ENCODE data around the gene CLK1.
A peak's percentile ranks its signal among the peaks of the same experiment; 100 is the strongest.

The CLK1 gene

DNA sequence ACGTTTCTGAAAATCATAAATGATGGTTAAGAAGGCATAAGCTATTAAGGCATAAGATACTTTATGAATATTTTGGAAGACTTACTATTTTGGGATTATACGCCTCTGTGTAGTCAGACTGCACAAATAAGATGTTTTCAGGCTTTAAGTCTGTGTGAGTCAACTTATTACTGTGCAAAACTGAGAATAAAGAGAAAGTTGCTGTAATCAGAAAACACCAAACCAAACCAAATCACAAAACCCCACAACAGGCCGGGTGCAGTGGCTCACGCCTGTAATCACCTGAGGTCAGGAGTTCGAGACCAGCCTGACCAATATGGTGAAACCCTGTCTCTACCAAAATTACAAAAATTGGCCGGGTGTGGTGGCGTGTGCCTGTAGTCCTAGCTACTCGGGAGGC, 7.7 kb downstream of the CLK1 start:
- no peak for FAIRE-seq
- no peak for TF ChIP-seq PAX5 (IDR thresholded peaks at IDR 0.05; ENCODE audit: insufficient read depth, low read length, severe bottlenecking)
- TF ChIP-seq POLR2AphosphoS5 (IDR thresholded peaks at IDR 0.05; ENCODE audit: low read depth, low read length) = no peak
- TF ChIP-seq POLR2A (IDR thresholded peaks at IDR 0.05; ENCODE audit: low read depth, low read length) = no peak
- no peak for TF ChIP-seq TAF1 (IDR thresholded peaks at IDR 0.05; ENCODE audit: low read depth, low read length)
- DNase-seq (ENCODE audit: insufficient read length, low spot score) = no peak

- DNase-seq (ENCODE audit: insufficient read length, low spot score) = no peak
- no peak for FAIRE-seq
- TF ChIP-seq POU2F2 (IDR thresholded peaks at IDR 0.05; ENCODE audit: low read depth, low read length) (no peak), POLR2A (IDR thresholded peaks at IDR 0.05; ENCODE audit: low read depth, low read length) (peak; percentile 23; the same call in 1 of the 2 replicates)
These were observed 11.9 kb downstream of the CLK1 start for GRCh38 chr2:200852605-200853004.

GRCh38 chr2:200851398-200852248, 12.8 kb downstream of the CLK1 start:
- FAIRE-seq (no peak), DNase-seq (ENCODE audit: insufficient read length, low spot score) (no peak)
- peak; percentile 66 for TF ChIP-seq POLR2AphosphoS5 (IDR thresholded peaks at IDR 0.05; ENCODE audit: low read depth, low read length)
- no peak for TF ChIP-seq SPI1 (IDR thresholded peaks at IDR 0.05; ENCODE audit: low read depth, low read length)
- no peak for TF ChIP-seq POU2F2 (IDR thresholded peaks at IDR 0.05; ENCODE audit: low read depth, low read length)
- peak; percentile 48 for TF ChIP-seq POLR2A (IDR thresholded peaks at IDR 0.05; ENCODE audit: low read depth, low read length)
- TF ChIP-seq TAF1 (IDR thresholded peaks at IDR 0.05; ENCODE audit: low read depth, low read length) = no peak
- TF ChIP-seq PAX5 (IDR thresholded peaks at IDR 0.05; ENCODE audit: insufficient read depth, low read length, severe bottlenecking) = no peak

DNA sequence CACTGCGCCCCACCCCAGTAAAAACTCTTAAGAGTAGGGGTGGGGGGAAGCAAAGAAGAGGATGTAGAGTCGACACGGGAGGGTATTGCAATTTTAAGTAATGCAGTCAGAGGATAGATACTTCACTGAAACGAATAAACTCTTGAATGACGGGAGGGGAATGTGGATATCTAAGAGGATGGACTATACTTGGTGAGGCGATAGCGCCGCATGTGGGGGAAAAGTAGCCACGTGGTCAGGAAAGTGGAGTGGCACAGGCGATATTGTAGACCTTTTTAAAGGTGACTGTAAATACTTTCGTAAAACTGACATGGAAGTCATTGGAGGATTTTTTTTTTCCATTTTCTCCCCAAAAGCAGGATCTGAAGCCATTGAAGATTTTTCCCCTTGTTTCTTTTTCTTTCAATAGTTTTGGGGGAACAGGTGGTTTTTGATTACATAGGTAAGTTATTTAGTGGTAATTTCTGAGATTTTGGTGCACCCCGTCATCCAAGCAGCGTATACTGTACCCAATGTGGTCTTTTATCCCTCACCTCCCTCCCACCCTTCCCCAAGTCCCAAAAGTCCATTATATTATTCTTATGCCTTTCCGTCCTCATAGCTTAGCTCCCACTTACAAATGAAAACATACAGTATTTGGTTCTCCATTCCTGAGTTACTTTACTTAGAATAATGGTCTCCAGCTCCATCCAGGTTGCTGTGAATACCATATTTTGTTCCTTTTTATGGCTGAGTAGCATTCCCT, 13.8 kb downstream of the CLK1 start:
- DNase-seq (ENCODE audit: insufficient read length, low spot score) = no peak
- FAIRE-seq = no peak
- TF ChIP-seq POLR2AphosphoS5 (IDR thresholded peaks at IDR 0.05; ENCODE audit: low read depth, low read length) (peak; percentile 68; the same call in 1 of the 2 replicates), SPI1 (IDR thresholded peaks at IDR 0.05; ENCODE audit: low read depth, low read length) (no peak)

- DNase-seq (ENCODE audit: insufficient read length, low spot score) (no peak), FAIRE-seq (no peak)
- TF ChIP-seq POU2F2 (IDR thresholded peaks at IDR 0.05; ENCODE audit: low read depth, low read length) = no peak
- TF ChIP-seq SPI1 (IDR thresholded peaks at IDR 0.05; ENCODE audit: low read depth, low read length) = no peak
- no peak for TF ChIP-seq PAX5 (IDR thresholded peaks at IDR 0.05; ENCODE audit: insufficient read depth, low read length, severe bottlenecking)
- TF ChIP-seq TAF1 (IDR thresholded peaks at IDR 0.05; ENCODE audit: low read depth, low read length) = no peak
- no peak for TF ChIP-seq POLR2AphosphoS5 (IDR thresholded peaks at IDR 0.05; ENCODE audit: low read depth, low read length)
- no peak for TF ChIP-seq POLR2A (IDR thresholded peaks at IDR 0.05; ENCODE audit: low read depth, low read length)
These were observed 16.5 kb downstream of the CLK1 start for GRCh38 chr2:200847939-200848338.

GRCh38 chr2:200847269-200847668, 17.2 kb downstream of the CLK1 start:
- no peak for DNase-seq (ENCODE audit: insufficient read length, low spot score)
- no peak for FAIRE-seq
- no peak for TF ChIP-seq POU2F2 (IDR thresholded peaks at IDR 0.05; ENCODE audit: low read depth, low read length)
- no peak for TF ChIP-seq PAX5 (IDR thresholded peaks at IDR 0.05; ENCODE audit: insufficient read depth, low read length, severe bottlenecking)
- TF ChIP-seq SPI1 (IDR thresholded peaks at IDR 0.05; ENCODE audit: low read depth, low read length) = no peak

DNA sequence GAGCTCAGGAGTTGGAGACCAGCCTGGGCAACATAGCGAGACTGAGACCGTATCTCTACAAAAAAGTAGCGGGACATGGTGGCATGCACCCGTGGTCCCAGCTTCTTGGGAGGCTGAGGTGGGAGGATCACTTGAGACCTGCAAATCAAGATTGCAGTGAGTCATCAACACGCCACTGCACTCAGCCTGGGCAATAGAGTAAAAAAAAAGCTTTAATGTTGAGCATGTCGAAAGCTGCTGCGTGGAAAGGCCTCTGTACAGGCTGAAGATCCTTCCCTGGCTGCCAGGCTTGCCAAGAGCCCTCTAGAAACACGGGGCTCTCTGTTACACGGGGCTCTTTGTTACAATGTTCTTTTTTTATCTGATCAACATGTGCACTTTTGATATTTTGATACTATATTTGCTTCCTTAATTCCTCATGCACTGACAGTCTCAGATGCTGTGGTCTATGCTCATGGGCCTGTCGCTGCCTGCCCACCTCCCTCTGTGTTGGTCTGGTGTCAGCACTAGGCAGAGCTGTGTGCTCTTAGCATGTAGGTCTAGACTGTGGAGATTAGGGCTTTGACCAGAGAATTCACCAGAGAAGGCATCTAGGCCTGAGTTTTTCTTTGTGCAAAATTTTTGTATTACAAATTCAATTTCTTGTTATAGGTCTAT, 18.7 kb downstream of the CLK1 start:
- no peak for TF ChIP-seq TAF1 (IDR thresholded peaks at IDR 0.05; ENCODE audit: low read depth, low read length)
- no peak for TF ChIP-seq POU2F2 (IDR thresholded peaks at IDR 0.05; ENCODE audit: low read depth, low read length)
- no peak for TF ChIP-seq POLR2A (IDR thresholded peaks at IDR 0.05; ENCODE audit: low read depth, low read length)
- no peak for TF ChIP-seq SPI1 (IDR thresholded peaks at IDR 0.05; ENCODE audit: low read depth, low read length)
- TF ChIP-seq PAX5 (IDR thresholded peaks at IDR 0.05; ENCODE audit: insufficient read depth, low read length, severe bottlenecking) = no peak
- TF ChIP-seq POLR2AphosphoS5 (IDR thresholded peaks at IDR 0.05; ENCODE audit: low read depth, low read length) = no peak
- DNase-seq (ENCODE audit: insufficient read length, low spot score) (no peak), FAIRE-seq (no peak)

DNA sequence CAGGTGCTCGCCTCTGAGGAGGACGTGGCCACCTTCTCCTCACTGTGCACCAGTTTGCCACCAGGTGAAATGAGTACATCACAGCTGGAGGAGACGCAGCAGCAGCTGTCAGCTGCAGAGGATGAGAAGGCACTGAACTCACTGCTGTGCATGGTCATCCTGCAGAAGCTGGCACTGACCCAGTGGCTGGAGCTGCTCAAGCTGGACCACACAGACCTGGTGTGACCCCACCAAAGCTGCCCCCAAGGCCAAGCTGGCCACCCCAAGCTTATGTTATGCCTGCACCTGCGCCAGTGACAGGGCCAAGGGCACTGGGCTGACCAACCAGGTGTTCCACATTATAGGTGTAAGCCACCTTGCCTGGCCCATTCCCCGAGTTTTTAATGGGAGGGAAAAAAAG, 19.3 kb downstream of the CLK1 start:
- TF ChIP-seq PAX5 (IDR thresholded peaks at IDR 0.05; ENCODE audit: insufficient read depth, low read length, severe bottlenecking) (no peak), SPI1 (IDR thresholded peaks at IDR 0.05; ENCODE audit: low read depth, low read length) (no peak), TAF1 (IDR thresholded peaks at IDR 0.05; ENCODE audit: low read depth, low read length) (no peak), POU2F2 (IDR thresholded peaks at IDR 0.05; ENCODE audit: low read depth, low read length) (no peak), POLR2AphosphoS5 (IDR thresholded peaks at IDR 0.05; ENCODE audit: low read depth, low read length) (no peak), POLR2A (IDR thresholded peaks at IDR 0.05; ENCODE audit: low read depth, low read length) (no peak)

GRCh38 chr2:200843993-200844948, 20.2 kb downstream of the CLK1 start:
- FAIRE-seq (no peak), DNase-seq (ENCODE audit: insufficient read length, low spot score) (no peak)
- TF ChIP-seq POLR2AphosphoS5 (IDR thresholded peaks at IDR 0.05; ENCODE audit: low read depth, low read length) (no peak), PAX5 (IDR thresholded peaks at IDR 0.05; ENCODE audit: insufficient read depth, low read length, severe bottlenecking) (no peak), POU2F2 (IDR thresholded peaks at IDR 0.05; ENCODE audit: low read depth, low read length) (no peak), POLR2A (IDR thresholded peaks at IDR 0.05; ENCODE audit: low read depth, low read length) (no peak), SPI1 (IDR thresholded peaks at IDR 0.05; ENCODE audit: low read depth, low read length) (no peak), TAF1 (IDR thresholded peaks at IDR 0.05; ENCODE audit: low read depth, low read length) (no peak)

More for the DNA sequence above, 19.3 kb downstream of the CLK1 start:
- DNase-seq (ENCODE audit: insufficient read length, low spot score) = no peak
- FAIRE-seq = no peak
